DND-41 (cell line): ENCODE results near the gene GH2.

ENCODE experiments used
- CTCF ChIP-seq: IDR thresholded peaks from 2 replicates; pipeline ENCODE4 v1.5.1; 2012; ENCODE audit warnings: borderline replicate concordance, low read length, moderate library complexity, mild to moderate bottlenecking; ENCODE audit not compliant: poor library complexity, severe bottlenecking; ENCODE audit errors: extremely low read depth
- EZH2 ChIP-seq: IDR thresholded peaks from 3 replicates; pipeline ENCODE4 v1.6.1; 2012; ENCODE audit warnings: borderline replicate concordance, low read depth, mild to moderate bottlenecking, moderate library complexity, low read length, inconsistent platforms; ENCODE audit not compliant: severe bottlenecking

GRCh38 chr17:63836811-63837210, 44.9 kb downstream of the GH2 start:
- TF ChIP-seq EZH2, result no peak
- TF ChIP-seq CTCF, result no peak
